OCI-LY7 (cell line): ENCODE measurements around the gene SERPINH1. TPM values are rescaled to one million over a fixed set of nuclear protein-coding genes. Genes with fewer than 3 reads are reported as not detected.

Source experiments
- BruUV-seq: library from RNA; stranded (reverse); fragments of 400-500 nt; replicated peaks from 2 replicates; lab custom pipeline; 2021; lab: Mats Ljungman, UMichigan
- CTCF ChIA-PET: fragments of 300-600 bp; sonication (Branson Sonifier 250); formaldehyde crosslinking; loops from one replicate; lab custom pipeline; 2022; ENCODE audit warnings: antibody characterized with exemption; ENCODE audit not compliant: unreplicated experiment; lab: Charles Lee
- POLR2A ChIA-PET: fragments of 300-600 bp; sonication (Branson Sonifier 250); formaldehyde crosslinking; loops from one replicate; lab custom pipeline; 2022; ENCODE audit warnings: antibody characterized with exemption; lab: Charles Lee
- DNase-seq: peaks from one replicate; pipeline ENCODE4 v3.0.0-alpha.2; 2015; ENCODE audit warnings: low spot score
- H2AFZ ChIP-seq: fragments of 200-600 bp; sonication (generic), shearing (Covaris generic); 2 replicates; pipeline ENCODE4 v1.6.1; 2014; ENCODE audit warnings: mild to moderate bottlenecking, antibody characterized with exemption, low read length, moderate library complexity
- H3K27ac ChIP-seq: fragments of 200-600 bp; sonication (generic); 2 replicates; pipeline ENCODE4 v1.5.1; 2014; ENCODE audit warnings: mixed run types, low read depth, mild to moderate bottlenecking, moderate library complexity, low read length, inconsistent platforms; ENCODE audit not compliant: poor library complexity, severe bottlenecking
- H3K36me3 ChIP-seq: fragments of 200-600 bp; sonication (generic); 2 replicates; pipeline ENCODE4 v1.6.1; 2014; ENCODE audit warnings: mild to moderate bottlenecking, antibody characterized with exemption, low read length, moderate library complexity, mixed read lengths; ENCODE audit not compliant: insufficient read depth
- H3K4me1 ChIP-seq: fragments of 200-600 bp; sonication (generic); 2 replicates; pipeline ENCODE4 v1.5.1; 2014; ENCODE audit warnings: mild to moderate bottlenecking, low read length; ENCODE audit not compliant: insufficient read depth, poor library complexity, severe bottlenecking
- H3K4me2 ChIP-seq: fragments of 200-600 bp; sonication (generic); 2 replicates; pipeline ENCODE4 v1.6.1; 2014; ENCODE audit warnings: mild to moderate bottlenecking, low read length
- H3K4me3 ChIP-seq: fragments of 200-600 bp; sonication (generic); 2 replicates; pipeline ENCODE4 v1.5.1; 2014; ENCODE audit warnings: mild to moderate bottlenecking, low read depth, low read length; ENCODE audit not compliant: poor library complexity, severe bottlenecking
- H3K79me2 ChIP-seq: fragments of 200-600 bp; sonication (generic); 2 replicates; pipeline ENCODE4 v1.6.1; 2016; ENCODE audit warnings: low read depth, mild to moderate bottlenecking, low read length, moderate library complexity, mixed read lengths; ENCODE audit not compliant: insufficient read depth
- H3K9me2 ChIP-seq: fragments of 200-600 bp; sonication (generic); 2 replicates; pipeline ENCODE4 v1.6.1; 2016; ENCODE audit warnings: mild to moderate bottlenecking, low read length, mixed read lengths; ENCODE audit not compliant: insufficient read depth
- H3K9me3 ChIP-seq: fragments of 200-600 bp; sonication (generic); 2 replicates; pipeline ENCODE4 v1.6.1; 2014; ENCODE audit warnings: mild to moderate bottlenecking, mixed run types, low read length, mixed read lengths
- H4K20me1 ChIP-seq: fragments of 200-600 bp; sonication (generic); 2 replicates; pipeline ENCODE4 v1.6.1; 2014; ENCODE audit warnings: mild to moderate bottlenecking, antibody characterized with exemption, low read length, moderate library complexity, mixed read lengths; ENCODE audit not compliant: insufficient read depth
- EZH2phosphoT487 ChIP-seq: fragments of 200-600 bp; sonication (generic); IDR thresholded peaks from 2 replicates; pipeline ENCODE4 v1.6.1; 2018; ENCODE audit warnings: low read depth, borderline replicate concordance, mild to moderate bottlenecking, mixed run types, antibody characterized with exemption, low read length, moderate library complexity, mixed read lengths
- intact Hi-C: fragments of 100-400 bp; cut with micrococcal nuclease; formaldehyde crosslinking; loops from one replicate; pipeline ENCODE4 v1.10.0; 2022; ENCODE audit not compliant: unreplicated experiment
- total RNA-seq, 2 experiments: library from RNA; depleted of rRNA in 1 of 2; stranded (reverse); fragments of >200 nt in 1 of 2; shearing (Covaris generic) in 1 of 2; gene quantifications; 2 replicates each; pipeline ENCODE4 v1.2.3, GENCODE V29; 2014 to 2022
- TF ChIP-seq, protein P1 (sequence below): fragments of 200-600 bp; sonication (generic); conservative IDR thresholded peaks from 2 replicates; pipeline ENCODE4 v1.5.1; 2014; ENCODE audit warnings: mild to moderate bottlenecking, antibody characterized with exemption, low read length, moderate library complexity, mixed read lengths

SERPINH1 gene
- total RNA-seq, 2 experiments from 2014 or later, result not detected

DNA sequence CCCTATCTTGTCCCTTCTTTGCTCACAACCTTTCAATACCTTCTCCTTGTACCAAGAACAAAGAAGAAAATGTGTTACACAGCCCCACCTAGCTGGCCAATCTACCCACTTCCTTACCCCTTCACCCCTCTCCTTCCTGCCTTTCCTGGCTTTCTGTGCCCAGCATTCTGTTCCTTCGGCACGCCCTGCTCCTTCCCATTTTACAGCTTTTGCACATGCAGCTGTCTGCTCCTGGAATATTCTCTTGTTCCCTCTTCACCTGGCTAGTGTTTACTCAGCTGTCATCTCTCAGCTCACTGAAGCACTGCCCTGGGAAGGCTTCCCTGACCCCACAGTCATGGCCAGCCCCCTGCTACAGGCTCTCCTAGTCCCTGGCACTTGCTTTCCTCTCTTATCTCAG, 30.7 kb downstream of the SERPINH1 start:
- POLR2A ChIA-PET, result no interaction called here
- CTCF ChIA-PET, result no interaction called here
- no peak for DNase-seq
- Histone ChIP-seq H2AFZ (no peak overlapping the region), H3K4me3 (no peak overlapping the region), H3K36me3 (no peaks in the 10 kb centered on the region), H3K9me3 (no peaks in the 10 kb centered on the region), H3K27ac (no peak overlapping the region), H3K4me2 (no peak overlapping the region), H3K79me2 (no peaks in the 10 kb centered on the region), H4K20me1 (no peaks in the 10 kb centered on the region), H3K9me2 (no peaks in the 10 kb centered on the region), H3K4me1 (peaks cover 6% of the 10 kb centered on the region)
- no TSS peak for BruUV-seq
- TF ChIP-seq, protein P1, sequence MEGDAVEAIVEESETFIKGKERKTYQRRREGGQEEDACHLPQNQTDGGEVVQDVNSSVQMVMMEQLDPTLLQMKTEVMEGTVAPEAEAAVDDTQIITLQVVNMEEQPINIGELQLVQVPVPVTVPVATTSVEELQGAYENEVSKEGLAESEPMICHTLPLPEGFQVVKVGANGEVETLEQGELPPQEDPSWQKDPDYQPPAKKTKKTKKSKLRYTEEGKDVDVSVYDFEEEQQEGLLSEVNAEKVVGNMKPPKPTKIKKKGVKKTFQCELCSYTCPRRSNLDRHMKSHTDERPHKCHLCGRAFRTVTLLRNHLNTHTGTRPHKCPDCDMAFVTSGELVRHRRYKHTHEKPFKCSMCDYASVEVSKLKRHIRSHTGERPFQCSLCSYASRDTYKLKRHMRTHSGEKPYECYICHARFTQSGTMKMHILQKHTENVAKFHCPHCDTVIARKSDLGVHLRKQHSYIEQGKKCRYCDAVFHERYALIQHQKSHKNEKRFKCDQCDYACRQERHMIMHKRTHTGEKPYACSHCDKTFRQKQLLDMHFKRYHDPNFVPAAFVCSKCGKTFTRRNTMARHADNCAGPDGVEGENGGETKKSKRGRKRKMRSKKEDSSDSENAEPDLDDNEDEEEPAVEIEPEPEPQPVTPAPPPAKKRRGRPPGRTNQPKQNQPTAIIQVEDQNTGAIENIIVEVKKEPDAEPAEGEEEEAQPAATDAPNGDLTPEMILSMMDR, result no peak
- TF ChIP-seq EZH2phosphoT487, result no peak
- intact Hi-C loops, result no loop called here

DNA sequence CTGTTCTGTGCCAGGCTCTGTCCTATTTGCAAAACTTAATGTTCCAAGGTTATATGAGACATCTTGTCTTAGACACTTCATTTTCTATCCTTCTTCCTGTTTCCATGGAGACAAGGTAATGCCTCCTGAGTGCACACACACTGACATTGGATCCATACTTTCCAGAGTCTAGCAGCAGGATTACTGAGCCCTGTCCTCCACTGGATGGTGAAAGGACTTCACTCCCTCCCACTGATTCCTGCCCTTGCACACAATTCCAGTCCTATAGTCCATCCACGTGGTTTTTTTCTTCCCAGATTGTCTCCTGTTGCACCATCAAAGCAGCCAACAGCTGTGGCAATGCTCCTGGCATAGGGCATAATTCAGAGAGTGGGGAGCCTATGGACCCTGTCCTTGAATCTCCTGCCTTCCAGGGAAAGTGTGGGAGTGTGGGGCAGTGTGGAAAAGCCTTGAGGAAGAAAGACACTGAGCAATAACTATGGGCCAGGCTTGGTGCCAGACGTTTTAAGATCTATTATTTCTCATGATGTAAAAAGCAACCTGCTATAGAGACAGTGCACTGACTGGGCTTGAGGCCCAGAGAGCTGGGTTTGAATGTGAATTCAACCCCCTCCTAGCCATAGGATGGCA, 31.3 kb downstream of the SERPINH1 start:
- POLR2A ChIA-PET, result no interaction called here
- TF ChIP-seq, protein P1, result no peak
- no peak for TF ChIP-seq EZH2phosphoT487
- no peaks in the 10 kb centered on the region for H3K9me3 ChIP-seq
- no peaks in the 10 kb centered on the region for H3K9me2 ChIP-seq
- H3K4me2 ChIP-seq, result no peak overlapping the region
- DNase-seq, result no peak
- CTCF ChIA-PET, result no interaction called here
- H4K20me1 ChIP-seq, result no peaks in the 10 kb centered on the region
- peaks cover 6% of the 10 kb centered on the region for H3K4me1 ChIP-seq
- no peaks in the 10 kb centered on the region for H3K79me2 ChIP-seq
- H2AFZ ChIP-seq, result no peak overlapping the region
- no TSS peak for BruUV-seq
- no peak overlapping the region for H3K27ac ChIP-seq
- no peaks in the 10 kb centered on the region for H3K36me3 ChIP-seq
- H3K4me3 ChIP-seq, result no peak overlapping the region
- intact Hi-C loops, result no loop called here

GRCh38 chr11:75594211-75594610, 32.2 kb downstream of the SERPINH1 start:
- no TSS peak for BruUV-seq
- Histone ChIP-seq H3K9me3 (no peaks in the 10 kb centered on the region), H4K20me1 (no peaks in the 10 kb centered on the region), H3K4me2 (no peak overlapping the region), H3K27ac (no peak overlapping the region), H3K9me2 (no peaks in the 10 kb centered on the region), H3K4me1 (peaks cover 6% of the 10 kb centered on the region), H2AFZ (no peak overlapping the region), H3K79me2 (no peaks in the 10 kb centered on the region), H3K36me3 (no peaks in the 10 kb centered on the region), H3K4me3 (no peak overlapping the region)
- CTCF ChIA-PET, result no interaction called here
- DNase-seq, result no peak
- no peak for TF ChIP-seq EZH2phosphoT487
- TF ChIP-seq, protein P1, result no peak
- POLR2A ChIA-PET, result no interaction called here
- intact Hi-C loops, result no loop called here
